Astrocyte of the hippocampus (primary cell): Measurements from ENCODE around the gene DENND5A.
"Not testable (repeated sequence)": the region's sequence is repeated elsewhere in the genome, so short reads cannot be mapped to it uniquely, and the experiment has no call there.

Source experiments
- DNase-seq: peaks from one replicate; pipeline ENCODE4 v3.0.0; 2011; ENCODE audit warnings: low read depth, low spot score

DENND5A gene

GRCh38 chr11:9211322-9211721, 53.8 kb downstream of the DENND5A start:
- no peak for DNase-seq

- DNase-seq: peak; percentile 62
Measured at GRCh38 chr11:9210922-9211320, 54.2 kb downstream of the DENND5A start.

- DNase-seq: no peak
Measured at GRCh38 chr11:9210224-9210921, 54.8 kb downstream of the DENND5A start.

- DNase-seq: not testable (repeated sequence)
Measured at GRCh38 chr11:9209604-9210003, 55.5 kb downstream of the DENND5A start.

GRCh38 chr11:9208726-9209501, 56.2 kb downstream of the DENND5A start:
- DNase-seq: no peak

GRCh38 chr11:9207229-9207628, 57.9 kb downstream of the DENND5A start:
- DNase-seq: no peak

- peak; percentile 86 for DNase-seq
Measured at GRCh38 chr11:9206496-9206895, 58.7 kb downstream of the DENND5A start.

- no peak for DNase-seq
Measured at GRCh38 chr11:9203691-9204311, 61.3 kb downstream of the DENND5A start.

- DNase-seq: no peak
Measured at GRCh38 chr11:9201372-9202162, 63.6 kb downstream of the DENND5A start.

GRCh38 chr11:9200471-9200870, 64.7 kb downstream of the DENND5A start:
- no peak for DNase-seq

GRCh38 chr11:9193316-9193715, 71.8 kb downstream of the DENND5A start:
- no peak for DNase-seq

GRCh38 chr11:9192561-9192960, 72.6 kb downstream of the DENND5A start:
- no peak for DNase-seq

GRCh38 chr11:9190326-9191016, 74.7 kb downstream of the DENND5A start:
- DNase-seq: not testable (repeated sequence)

GRCh38 chr11:9188860-9189259, 76.3 kb downstream of the DENND5A start:
- DNase-seq: not testable (repeated sequence)

- no peak for DNase-seq
Measured at GRCh38 chr11:9187616-9188015, 77.5 kb downstream of the DENND5A start.

GRCh38 chr11:9184516-9184915, 80.6 kb downstream of the DENND5A start:
- no peak for DNase-seq

- no peak for DNase-seq
Measured at GRCh38 chr11:9182180-9182871, 82.8 kb downstream of the DENND5A start.

- peak; percentile 75 for DNase-seq
Measured at GRCh38 chr11:9180784-9181183, 84.4 kb downstream of the DENND5A start.

GRCh38 chr11:9179141-9179540, 86.0 kb downstream of the DENND5A start:
- no peak for DNase-seq

- DNase-seq: no peak
Measured at GRCh38 chr11:9178716-9179115, 86.4 kb downstream of the DENND5A start.
